ENCODE data around the gene WASF3.

DNA sequence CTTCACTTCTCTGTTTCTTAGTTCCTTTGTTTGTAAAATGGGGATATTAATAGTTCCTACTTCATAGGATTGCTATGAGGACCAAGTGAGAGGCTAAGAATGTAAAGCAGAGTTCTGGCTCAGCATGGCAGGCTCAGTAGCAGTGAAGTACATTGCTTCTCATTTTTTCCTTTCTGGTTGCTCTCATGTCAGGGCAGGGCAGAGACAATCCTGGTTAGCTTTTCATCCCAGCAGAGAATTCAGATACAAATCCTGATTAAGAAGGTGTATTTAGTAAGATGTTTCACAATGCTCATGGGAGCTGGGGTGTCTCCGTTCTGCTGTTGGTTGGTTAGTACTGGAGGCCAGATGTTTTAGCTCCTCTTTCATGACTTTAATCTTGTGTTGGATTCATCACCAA is 42.9 kb downstream of the WASF3 start:
- TF ChIP-seq, protein P1, sequence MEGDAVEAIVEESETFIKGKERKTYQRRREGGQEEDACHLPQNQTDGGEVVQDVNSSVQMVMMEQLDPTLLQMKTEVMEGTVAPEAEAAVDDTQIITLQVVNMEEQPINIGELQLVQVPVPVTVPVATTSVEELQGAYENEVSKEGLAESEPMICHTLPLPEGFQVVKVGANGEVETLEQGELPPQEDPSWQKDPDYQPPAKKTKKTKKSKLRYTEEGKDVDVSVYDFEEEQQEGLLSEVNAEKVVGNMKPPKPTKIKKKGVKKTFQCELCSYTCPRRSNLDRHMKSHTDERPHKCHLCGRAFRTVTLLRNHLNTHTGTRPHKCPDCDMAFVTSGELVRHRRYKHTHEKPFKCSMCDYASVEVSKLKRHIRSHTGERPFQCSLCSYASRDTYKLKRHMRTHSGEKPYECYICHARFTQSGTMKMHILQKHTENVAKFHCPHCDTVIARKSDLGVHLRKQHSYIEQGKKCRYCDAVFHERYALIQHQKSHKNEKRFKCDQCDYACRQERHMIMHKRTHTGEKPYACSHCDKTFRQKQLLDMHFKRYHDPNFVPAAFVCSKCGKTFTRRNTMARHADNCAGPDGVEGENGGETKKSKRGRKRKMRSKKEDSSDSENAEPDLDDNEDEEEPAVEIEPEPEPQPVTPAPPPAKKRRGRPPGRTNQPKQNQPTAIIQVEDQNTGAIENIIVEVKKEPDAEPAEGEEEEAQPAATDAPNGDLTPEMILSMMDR (IDR thresholded peaks at IDR 0.05 in 8 of 11, conservative IDR thresholded peaks at IDR 0.05 in 3 of 11): no peak
- TF ChIP-seq POLR2AphosphoS5 (IDR thresholded peaks at IDR 0.05) (no peak), POLR2A (IDR thresholded peaks at IDR 0.05) (no peak)

Data from spleen (tissue), 7 donors.